VCaP (cell line): Measurements from ENCODE around the gene SPEF1.

Experiments
- H3K27ac ChIP-seq: fragments of 450-650 bp; 2 replicates; pipeline ENCODE4 v1.5.1; 2017
- TF ChIP-seq, protein P1 (sequence below): fragments of 450-650 bp; conservative IDR thresholded peaks from 2 replicates; pipeline ENCODE4 v1.5.1; 2017; ENCODE audit warnings: mild to moderate bottlenecking, moderate library complexity

Gene SPEF1

DNA sequence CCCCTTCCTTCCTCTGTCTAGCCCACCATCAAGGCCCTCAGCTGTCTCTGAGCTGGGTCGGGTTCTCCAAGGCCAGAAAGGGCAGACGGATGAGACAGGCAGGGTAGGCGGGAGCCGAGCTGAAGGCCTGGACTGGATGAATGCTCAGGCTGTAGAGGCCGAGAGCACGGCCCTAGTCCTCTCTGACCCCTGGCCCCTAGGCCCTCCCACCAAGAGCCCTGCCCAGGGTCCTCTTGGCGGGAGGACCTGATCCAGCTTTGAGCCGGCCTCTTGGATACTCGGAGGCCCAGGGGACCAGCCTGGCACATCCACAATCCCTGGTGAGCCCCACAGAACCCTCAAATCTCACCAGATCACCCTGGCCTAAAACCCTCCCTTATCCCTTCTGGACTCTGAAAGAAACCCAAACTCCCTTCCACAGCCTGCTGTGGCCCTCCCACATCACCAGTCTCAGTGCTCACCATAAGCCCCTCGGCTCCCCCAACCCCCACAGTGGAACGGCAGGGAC is 21.9 kb downstream of the SPEF1 start:
- no peak overlapping the region for H3K27ac ChIP-seq
- TF ChIP-seq, protein P1, sequence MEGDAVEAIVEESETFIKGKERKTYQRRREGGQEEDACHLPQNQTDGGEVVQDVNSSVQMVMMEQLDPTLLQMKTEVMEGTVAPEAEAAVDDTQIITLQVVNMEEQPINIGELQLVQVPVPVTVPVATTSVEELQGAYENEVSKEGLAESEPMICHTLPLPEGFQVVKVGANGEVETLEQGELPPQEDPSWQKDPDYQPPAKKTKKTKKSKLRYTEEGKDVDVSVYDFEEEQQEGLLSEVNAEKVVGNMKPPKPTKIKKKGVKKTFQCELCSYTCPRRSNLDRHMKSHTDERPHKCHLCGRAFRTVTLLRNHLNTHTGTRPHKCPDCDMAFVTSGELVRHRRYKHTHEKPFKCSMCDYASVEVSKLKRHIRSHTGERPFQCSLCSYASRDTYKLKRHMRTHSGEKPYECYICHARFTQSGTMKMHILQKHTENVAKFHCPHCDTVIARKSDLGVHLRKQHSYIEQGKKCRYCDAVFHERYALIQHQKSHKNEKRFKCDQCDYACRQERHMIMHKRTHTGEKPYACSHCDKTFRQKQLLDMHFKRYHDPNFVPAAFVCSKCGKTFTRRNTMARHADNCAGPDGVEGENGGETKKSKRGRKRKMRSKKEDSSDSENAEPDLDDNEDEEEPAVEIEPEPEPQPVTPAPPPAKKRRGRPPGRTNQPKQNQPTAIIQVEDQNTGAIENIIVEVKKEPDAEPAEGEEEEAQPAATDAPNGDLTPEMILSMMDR: no peak

DNA sequence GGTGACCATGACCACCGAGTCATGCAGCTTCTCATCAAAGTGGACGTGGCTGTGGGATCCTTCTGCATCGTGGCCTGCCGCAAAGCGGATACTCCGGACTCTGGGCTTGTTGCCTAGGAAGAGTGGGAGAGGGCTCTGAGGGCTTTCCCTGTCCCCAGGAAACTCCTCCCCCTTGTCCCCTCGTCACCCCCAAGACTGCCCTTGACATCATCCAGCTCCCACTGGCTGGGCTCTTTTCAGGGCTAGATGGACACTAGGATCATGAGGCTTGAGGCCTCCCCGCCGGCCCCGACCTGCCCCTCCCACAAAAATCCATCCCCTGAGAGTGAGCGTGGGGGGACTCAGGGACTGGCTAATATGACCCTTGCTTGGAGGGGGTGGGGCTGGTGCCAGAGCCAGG is 22.7 kb downstream of the SPEF1 start:
- H3K27ac ChIP-seq: no peak overlapping the region
- TF ChIP-seq, protein P1: no peak

DNA sequence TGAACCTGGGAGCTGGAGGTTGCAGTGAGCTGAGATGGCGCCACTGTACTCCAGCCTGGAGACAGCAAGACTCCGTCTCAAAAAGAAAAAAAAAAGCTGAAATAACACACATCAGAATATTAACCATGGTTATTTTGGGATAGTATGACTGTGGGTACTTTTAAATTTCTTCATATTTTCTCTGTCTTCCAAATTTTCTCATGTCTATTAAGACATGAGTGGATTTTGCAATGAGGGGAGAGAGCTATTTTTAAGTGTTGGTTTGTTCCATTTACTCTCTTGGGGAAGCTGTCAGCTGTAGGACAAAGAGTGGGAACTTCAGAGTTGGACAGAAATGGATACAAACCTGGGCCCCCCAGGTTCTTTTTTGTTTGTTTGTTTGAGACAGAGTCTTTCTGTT is 24.0 kb downstream of the SPEF1 start:
- TF ChIP-seq, protein P1: no peak
- H3K27ac ChIP-seq: no peak overlapping the region

DNA sequence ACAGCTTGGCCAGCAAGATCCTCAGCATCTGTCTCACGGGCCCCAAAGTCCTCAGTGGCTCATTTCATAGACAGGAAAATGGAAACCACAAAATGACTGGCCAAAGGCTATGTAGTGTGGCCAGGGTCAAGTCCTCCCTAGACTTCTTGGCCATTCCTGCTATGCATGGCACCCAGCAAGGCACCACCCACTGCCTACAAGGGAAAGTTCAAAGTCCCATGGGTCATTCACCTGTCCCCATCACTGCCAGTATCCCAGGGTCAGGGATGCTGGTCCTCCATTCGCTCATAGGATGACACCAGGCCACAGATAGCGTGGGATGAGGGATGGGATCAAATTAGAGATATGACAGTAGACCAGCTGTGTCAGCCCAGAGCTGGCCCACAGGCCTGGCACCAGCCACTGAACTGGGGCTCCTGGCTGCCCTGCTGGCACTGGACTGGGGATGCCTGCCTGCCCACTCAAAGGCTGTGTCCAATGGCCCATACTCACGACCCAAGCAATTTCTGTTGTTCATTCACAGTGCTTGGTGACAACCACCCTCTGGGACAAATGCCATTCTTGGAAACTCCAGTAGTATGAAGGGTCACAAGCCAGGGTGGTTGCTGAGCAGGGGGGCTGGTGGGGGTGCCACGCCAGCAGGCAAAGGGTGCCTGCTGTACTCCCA is 25.3 kb downstream of the SPEF1 start:
- TF ChIP-seq, protein P1: no peak
- no peak overlapping the region for H3K27ac ChIP-seq

DNA sequence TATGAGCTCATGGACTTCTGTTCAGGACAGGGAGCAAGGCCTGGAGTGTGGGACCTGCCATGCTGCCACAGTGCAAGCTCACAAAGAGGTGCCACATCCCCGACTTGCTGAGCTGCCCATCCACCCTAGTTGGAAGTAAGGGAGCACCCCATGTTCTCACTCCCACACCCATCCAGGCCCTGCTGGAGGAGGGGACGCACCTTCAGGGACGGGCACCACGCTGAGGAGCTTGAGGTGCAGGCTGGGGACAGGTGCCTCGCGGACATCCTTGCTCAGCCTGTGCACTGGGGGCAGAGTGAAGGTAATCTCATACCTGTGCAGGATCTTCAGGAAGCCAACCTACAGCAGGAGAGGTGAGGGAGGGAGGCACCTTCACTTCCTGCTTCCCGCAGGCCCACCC is 26.0 kb downstream of the SPEF1 start:
- H3K27ac ChIP-seq: no peak overlapping the region
- TF ChIP-seq, protein P1: no peak

DNA sequence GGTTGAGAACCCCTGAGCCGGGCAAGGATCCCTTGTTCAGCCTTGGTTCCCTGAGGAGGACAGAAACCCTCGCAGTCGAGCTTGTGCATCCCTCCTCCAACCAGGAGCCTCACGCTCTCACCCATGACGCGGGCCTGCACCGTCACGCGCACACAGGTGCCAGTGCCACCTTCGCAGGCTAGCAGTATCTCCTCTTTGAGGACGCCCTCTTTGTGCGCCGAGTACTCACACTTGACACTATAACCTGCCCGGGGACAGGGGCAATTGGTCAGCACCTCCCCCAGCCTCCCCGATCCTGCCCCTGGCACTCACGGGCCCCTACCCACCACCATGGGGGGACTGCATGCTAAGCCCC is 27.0 kb downstream of the SPEF1 start:
- no peak overlapping the region for H3K27ac ChIP-seq
- TF ChIP-seq, protein P1: no peak

DNA sequence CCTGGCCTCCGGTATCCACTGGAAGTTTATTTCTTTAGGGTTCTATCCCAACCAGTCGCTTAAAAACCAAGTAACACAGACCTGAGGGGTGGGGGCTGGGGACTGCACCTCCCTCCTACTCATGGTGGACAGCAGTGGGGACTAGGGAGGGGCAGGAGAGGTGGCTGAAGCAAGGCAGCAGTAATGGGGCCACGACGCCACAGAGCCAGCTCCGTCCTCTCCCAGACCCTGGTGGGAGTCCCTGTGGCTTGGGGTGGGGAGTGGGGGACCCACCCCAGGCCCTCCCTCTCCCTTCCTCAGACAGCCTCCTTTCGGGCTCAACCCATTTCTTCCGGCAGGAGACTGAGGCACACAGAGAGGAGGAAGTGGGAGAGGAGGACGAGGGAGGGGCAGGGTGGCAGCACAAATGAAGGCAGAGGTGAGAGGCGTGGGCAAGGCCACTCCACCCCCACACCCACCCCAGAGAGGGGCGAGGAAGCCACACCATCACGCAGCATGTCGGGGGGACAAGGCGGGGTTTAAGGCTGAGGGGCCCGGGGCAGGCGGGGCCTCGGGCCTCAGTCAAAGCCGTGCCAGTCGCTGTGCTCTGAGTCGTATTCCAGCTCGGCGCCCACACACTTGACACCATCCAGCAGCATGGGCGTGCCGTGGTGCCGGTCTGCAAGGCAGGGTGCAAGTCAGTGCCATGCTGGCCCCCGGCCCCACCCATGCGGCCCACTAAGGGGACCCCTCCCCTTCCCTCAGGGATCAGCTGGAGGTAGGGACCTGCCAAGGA is 27.6 kb downstream of the SPEF1 start:
- TF ChIP-seq, protein P1: no peak
- H3K27ac ChIP-seq: no peak overlapping the region
